Measurements from ENCODE around the gene DDIT3.

GRCh38 chr12:57470970-57471656 lies 49.2 kb downstream of the DDIT3 start:
- no peak for TF ChIP-seq CTCF (IDR thresholded peaks at IDR 0.05)
- TF ChIP-seq POLR2A (IDR thresholded peaks at IDR 0.05): no peak
